A549 (cell line): Measurements from ENCODE around the gene FKBP4. TPM values are rescaled to one million over a fixed set of nuclear protein-coding genes. Genes with fewer than 3 reads are reported as not detected.

Experiments
- ATAC-seq, 2 experiments: fragments of 200-7000 bp in 1 of 2; fragments of >200 bp in 1 of 2; cut with Nextera tagmentation in 1 of 2; cut with Tn5 transposase in 1 of 2; 3 replicates each; pipeline versions ENCODE4 v1.8.0 to v1.9.1; 2018 to 2020; ENCODE audit warnings: mild to moderate bottlenecking in 1 of 2, moderate library complexity in 1 of 2
- CTCF ChIA-PET: fragments of 300-600 bp; sonication (Branson Sonifier 250); formaldehyde crosslinking; extraction: SDS; loops from one replicate; lab custom pipeline; 2021; ENCODE audit warnings: antibody characterized with exemption, inconsistent platforms; lab: Yijun Ruan, JAX
- POLR2A ChIA-PET: fragments of 350-600 bp; formaldehyde crosslinking; extraction: SDS; loops from one replicate; lab custom pipeline; 2021; ENCODE audit warnings: antibody characterized with exemption, inconsistent platforms; lab: Yijun Ruan, JAX
- DNase-seq, 2 experiments: peaks; one replicate each; pipeline versions ENCODE4 v3.0.0 to v3.0.0-alpha.2; 2011 to 2016; ENCODE audit warnings: low read depth in 1 of 2, low spot score in 1 of 2
- FAIRE-seq: peaks from 2 replicates; lab custom pipeline; 2011; peaks lifted over from hg19 to GRCh38; lab: Jason Lieb, UNC
- H3K27ac ChIP-seq, 2 experiments: fragments of >200 bp; sonication (Bioruptor Twin); formaldehyde crosslinking; 3 replicates each; pipeline ENCODE4 v1.5.1; 2016 to 2017
- H3K4me1 ChIP-seq: fragments of >200 bp; sonication (Bioruptor Twin); formaldehyde crosslinking; 3 replicates; pipeline ENCODE4 v1.6.1; 2016
- H3K4me2 ChIP-seq: fragments of >200 bp; sonication (Bioruptor Twin); formaldehyde crosslinking; 3 replicates; pipeline ENCODE4 v1.6.1; 2016
- H3K4me3 ChIP-seq: fragments of >200 bp; sonication (Bioruptor Twin); formaldehyde crosslinking; 3 replicates; pipeline ENCODE4 v1.5.1; 2016
- H3K9me3 ChIP-seq: fragments of >200 bp; sonication (Bioruptor Twin); formaldehyde crosslinking; 3 replicates; pipeline ENCODE4 v1.6.1; 2016
- BHLHE40 ChIP-seq: IDR thresholded peaks from 2 replicates; pipeline ENCODE4 v1.6.1; 2012; ENCODE audit warnings: low read depth, low read length, inconsistent platforms
- CBX2 ChIP-seq: fragments of 200-600 bp; sonication (generic); IDR thresholded peaks from 2 replicates; pipeline ENCODE4 v1.6.1; 2016; ENCODE audit warnings: low read depth, mild to moderate bottlenecking, borderline replicate concordance
- EHF ChIP-seq: fragments of 250-450 bp; sonication (Bioruptor Pico); IDR thresholded peaks from 2 replicates; pipeline ENCODE4 v1.5.0; 2020; ENCODE audit warnings: mild to moderate bottlenecking
- EP300 ChIP-seq, 2 experiments: fragments of >200 bp; sonication (Bioruptor Twin); formaldehyde crosslinking; IDR thresholded peaks; 2 replicates in 1 of 2; 3 replicates in 1 of 2; pipeline ENCODE4 v1.6.1; 2016 to 2017
- ESRRA ChIP-seq: fragments of 150-350 bp; IDR thresholded peaks from 2 replicates; pipeline ENCODE4 v1.6.1; 2014; ENCODE audit warnings: mild to moderate bottlenecking, low read length, borderline replicate concordance
- FOSB ChIP-seq: fragments of 250-450 bp; sonication (Bioruptor Pico); IDR thresholded peaks from 2 replicates; pipeline ENCODE4 v1.5.0; 2020; ENCODE audit warnings: mild to moderate bottlenecking, moderate library complexity
- GATA3 ChIP-seq: IDR thresholded peaks from 2 replicates; pipeline ENCODE4 v1.6.1; 2012; ENCODE audit warnings: borderline replicate concordance
- HDAC2 ChIP-seq: fragments of 200-600 bp; sonication (generic); IDR thresholded peaks from 2 replicates; pipeline ENCODE4 v1.6.1; 2016
- HEYL ChIP-seq: fragments of 250-450 bp; sonication (Bioruptor Pico); IDR thresholded peaks from 2 replicates; pipeline ENCODE4 v1.8.0; 2021; ENCODE audit warnings: mild to moderate bottlenecking, moderate library complexity
- HOXB5 ChIP-seq: fragments of 250-450 bp; sonication (Bioruptor Pico); IDR thresholded peaks from 2 replicates; pipeline ENCODE4 v1.5.0; 2020; ENCODE audit warnings: mild to moderate bottlenecking, moderate library complexity
- JUN ChIP-seq, 2 experiments: fragments of >200 bp; sonication (Bioruptor Twin); formaldehyde crosslinking; IDR thresholded peaks; 2 replicates in 1 of 2; 3 replicates in 1 of 2; pipeline ENCODE4 v1.6.1; 2016 to 2017
- MAZ ChIP-seq: fragments of 150-350 bp; IDR thresholded peaks from 2 replicates; pipeline ENCODE4 v1.6.1; 2014; ENCODE audit warnings: antibody characterized with exemption, low read depth, low read length, borderline replicate concordance
- MYC ChIP-seq: IDR thresholded peaks from 2 replicates; pipeline ENCODE4 v1.6.1; 2012; ENCODE audit warnings: mild to moderate bottlenecking, inconsistent platforms, low read length, improper control_type of control experiment, borderline replicate concordance
- PHF8 ChIP-seq: fragments of 200-600 bp; sonication (generic); IDR thresholded peaks from 2 replicates; pipeline ENCODE4 v1.6.1; 2016; ENCODE audit warnings: low read depth, mild to moderate bottlenecking, antibody characterized with exemption, moderate library complexity, borderline replicate concordance
- POLR2A ChIP-seq: IDR thresholded peaks from 2 replicates; pipeline ENCODE4 v1.6.1; 2012; ENCODE audit warnings: mild to moderate bottlenecking, low read length
- POLR2AphosphoS2 ChIP-seq: conservative IDR thresholded peaks from 2 replicates; pipeline ENCODE4 v1.6.1; 2012; ENCODE audit warnings: low read length, improper control_type of control experiment, inconsistent platforms
- RAD21 ChIP-seq, 2 experiments: fragments of >200 bp in 1 of 2; sonication (Bioruptor Twin) in 1 of 2; formaldehyde crosslinking in 1 of 2; IDR thresholded peaks in 1 of 2; conservative IDR thresholded peaks in 1 of 2; 2 replicates in 1 of 2; 3 replicates in 1 of 2; pipeline ENCODE4 v1.6.1; 2012 to 2018; ENCODE audit warnings: inconsistent platforms in 1 of 2
- RARB ChIP-seq: fragments of 250-450 bp; sonication (Bioruptor Pico); IDR thresholded peaks from 2 replicates; pipeline ENCODE4 v1.8.0; 2021; ENCODE audit warnings: mild to moderate bottlenecking, moderate library complexity
- RCOR1 ChIP-seq: fragments of 150-350 bp; IDR thresholded peaks from 2 replicates; pipeline ENCODE4 v1.6.1; 2014; ENCODE audit warnings: antibody characterized with exemption, low read length, low read depth
- SMC3 ChIP-seq: fragments of >200 bp; sonication (Bioruptor Twin); formaldehyde crosslinking; IDR thresholded peaks from 3 replicates; pipeline ENCODE4 v1.6.1; 2018; ENCODE audit warnings: inconsistent platforms
- TFCP2L1 ChIP-seq: fragments of 250-450 bp; sonication (Bioruptor Pico); IDR thresholded peaks from 2 replicates; pipeline ENCODE4 v1.5.0; 2021; ENCODE audit warnings: mild to moderate bottlenecking
- TP53 ChIP-seq: fragments of 250-450 bp; sonication (Bioruptor Pico); IDR thresholded peaks from 2 replicates; pipeline ENCODE4 v1.5.0; 2021; ENCODE audit warnings: mild to moderate bottlenecking, moderate library complexity
- ZFP36 ChIP-seq: fragments of 450-650 bp; IDR thresholded peaks from 2 replicates; pipeline ENCODE4 v1.6.1; 2014; ENCODE audit warnings: borderline replicate concordance; ENCODE audit not compliant: partially characterized antibody
- ZSCAN20 ChIP-seq: fragments of 250-450 bp; sonication (Bioruptor Pico); IDR thresholded peaks from 2 replicates; pipeline ENCODE4 v1.8.0; 2022; ENCODE audit warnings: mild to moderate bottlenecking, moderate library complexity
- WGBS: methylation state at CpG from one replicate; pipeline ENCODE4 v1.1.6; 2017; ENCODE audit errors: missing lambda C conversion rate; 5-methylcytosine and 5-hydroxymethylcytosine counted together
- polyA plus RNA-seq, 4 experiments: library from polyadenylated mRNA; depleted of rRNA in 3 of 4; stranded (reverse); fragments of >200 nt; fragmentation: RNase III in 1 of 4; extraction: RNeasy Plus Mini Kit Qiagen cat#74134 plus additional on column Dnase treatment in 1 of 4; gene quantifications; 2 replicates in 3 of 4; 3 replicates in 1 of 4; pipeline ENCODE4 v1.2.3, GENCODE V29; 2011 to 2017
- TF ChIP-seq, protein P1 (sequence below): fragments of 200-600 bp; sonication (generic); IDR thresholded peaks from 2 replicates; pipeline ENCODE4 v1.6.1; 2016; ENCODE audit warnings: antibody characterized with exemption, mild to moderate bottlenecking, moderate library complexity
- TF ChIP-seq, protein P2 (sequence below): fragments of >200 bp; sonication (Bioruptor Twin); formaldehyde crosslinking; IDR thresholded peaks from 3 replicates; pipeline ENCODE4 v1.6.1; 2016
- TF ChIP-seq, protein P3 (sequence below): IDR thresholded peaks from 2 replicates; pipeline ENCODE4 v1.6.1; 2012
- TF ChIP-seq, protein P4 (sequence below): IDR thresholded peaks from 2 replicates; pipeline ENCODE4 v1.6.1; 2012

FKBP4 gene
- polyA plus RNA-seq, 2 of the 4 experiments (the other 2 are of a cell fraction): 108 to 137 TPM

DNA sequence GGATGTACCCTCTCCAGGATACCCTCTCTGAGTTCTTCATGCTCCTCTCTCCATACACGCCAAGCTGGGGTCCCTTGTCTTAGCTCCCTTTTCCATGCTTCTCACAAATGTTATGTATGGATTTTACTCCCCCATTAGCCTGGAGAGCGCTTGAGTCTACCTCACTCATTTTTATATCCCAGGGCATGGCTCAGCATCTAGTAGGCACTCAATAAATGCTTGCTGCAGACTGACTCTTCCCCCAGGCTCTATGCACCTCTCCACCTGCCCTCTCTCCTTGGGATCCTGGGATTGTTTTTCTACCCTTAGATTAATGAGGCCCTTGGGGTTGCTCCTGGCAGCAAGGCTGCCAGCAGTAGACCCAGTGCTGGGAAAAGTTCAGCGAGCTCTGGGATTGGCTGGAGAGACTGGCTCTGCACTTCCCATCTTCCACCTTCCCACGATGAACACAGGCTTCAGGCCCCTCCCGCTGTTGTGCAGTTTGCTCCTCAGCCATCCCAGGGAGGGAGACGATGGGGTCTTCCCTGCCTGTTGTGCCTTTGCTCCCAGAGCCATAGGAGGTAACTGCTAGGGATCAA is 37.9 kb downstream of the FKBP4 start:
- H3K4me3 ChIP-seq: no peak overlapping the region
- DNase-seq: no peak
- TF ChIP-seq TP53 (CRISPR knock-in tag): no peak
- TF ChIP-seq, protein P1, sequence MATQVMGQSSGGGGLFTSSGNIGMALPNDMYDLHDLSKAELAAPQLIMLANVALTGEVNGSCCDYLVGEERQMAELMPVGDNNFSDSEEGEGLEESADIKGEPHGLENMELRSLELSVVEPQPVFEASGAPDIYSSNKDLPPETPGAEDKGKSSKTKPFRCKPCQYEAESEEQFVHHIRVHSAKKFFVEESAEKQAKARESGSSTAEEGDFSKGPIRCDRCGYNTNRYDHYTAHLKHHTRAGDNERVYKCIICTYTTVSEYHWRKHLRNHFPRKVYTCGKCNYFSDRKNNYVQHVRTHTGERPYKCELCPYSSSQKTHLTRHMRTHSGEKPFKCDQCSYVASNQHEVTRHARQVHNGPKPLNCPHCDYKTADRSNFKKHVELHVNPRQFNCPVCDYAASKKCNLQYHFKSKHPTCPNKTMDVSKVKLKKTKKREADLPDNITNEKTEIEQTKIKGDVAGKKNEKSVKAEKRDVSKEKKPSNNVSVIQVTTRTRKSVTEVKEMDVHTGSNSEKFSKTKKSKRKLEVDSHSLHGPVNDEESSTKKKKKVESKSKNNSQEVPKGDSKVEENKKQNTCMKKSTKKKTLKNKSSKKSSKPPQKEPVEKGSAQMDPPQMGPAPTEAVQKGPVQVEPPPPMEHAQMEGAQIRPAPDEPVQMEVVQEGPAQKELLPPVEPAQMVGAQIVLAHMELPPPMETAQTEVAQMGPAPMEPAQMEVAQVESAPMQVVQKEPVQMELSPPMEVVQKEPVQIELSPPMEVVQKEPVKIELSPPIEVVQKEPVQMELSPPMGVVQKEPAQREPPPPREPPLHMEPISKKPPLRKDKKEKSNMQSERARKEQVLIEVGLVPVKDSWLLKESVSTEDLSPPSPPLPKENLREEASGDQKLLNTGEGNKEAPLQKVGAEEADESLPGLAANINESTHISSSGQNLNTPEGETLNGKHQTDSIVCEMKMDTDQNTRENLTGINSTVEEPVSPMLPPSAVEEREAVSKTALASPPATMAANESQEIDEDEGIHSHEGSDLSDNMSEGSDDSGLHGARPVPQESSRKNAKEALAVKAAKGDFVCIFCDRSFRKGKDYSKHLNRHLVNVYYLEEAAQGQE: no peak
- TF ChIP-seq MYC: no peak
- no peak for TF ChIP-seq ESRRA
- no peak for TF ChIP-seq TFCP2L1 (CRISPR knock-in tag)
- TF ChIP-seq BHLHE40: no peak
- TF ChIP-seq ZSCAN20 (CRISPR knock-in tag): no peak
- no peak for TF ChIP-seq SMC3
- no peak for TF ChIP-seq RAD21 (conservative IDR thresholded peaks at IDR 0.05 in 1 of 2, IDR thresholded peaks at IDR 0.05 in 1 of 2)
- TF ChIP-seq, all 56 proteins: peak for 0
- WGBS: 86% methylated on average over 6 of the region's 6 CpGs
- no peak overlapping the region for H3K27ac ChIP-seq
- ATAC-seq (no peak), FAIRE-seq (no peak)
- ChIA-PET CTCF (interaction anchor here (1.7 to 3.1 kb wide), 3 partner anchors 19 to 201 kb away, joined by 3 to 12 read pairs (median 6); no protein-coding TSS in a partner anchor), POLR2A (no interaction called here)
- no peaks in the 10 kb centered on the region for H3K9me3 ChIP-seq
- H3K4me2 ChIP-seq: no peak overlapping the region
- H3K4me1 ChIP-seq: no peaks in the 10 kb centered on the region

DNA sequence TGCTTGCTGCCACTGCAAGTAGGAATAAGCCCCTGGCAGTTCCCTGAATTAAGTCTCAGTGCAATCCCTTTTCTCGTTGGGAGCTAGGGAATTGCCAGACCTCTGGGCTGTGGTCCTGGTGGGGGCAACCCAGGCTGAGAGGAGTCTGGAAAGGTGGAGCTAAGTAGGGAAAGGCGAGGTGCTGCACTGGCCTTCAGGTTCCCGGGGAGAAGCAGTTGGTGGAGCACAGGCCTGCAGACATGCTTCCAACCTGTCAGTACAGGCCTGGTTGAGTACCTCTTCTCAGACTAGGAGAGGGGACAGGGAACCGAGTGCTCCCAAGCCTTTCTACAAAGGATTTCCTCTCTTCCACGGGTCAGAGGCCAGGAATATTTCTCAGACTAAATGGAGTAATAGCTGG is 38.6 kb downstream of the FKBP4 start:
- Histone ChIP-seq H3K9me3 (no peaks in the 10 kb centered on the region), H3K27ac (no peak overlapping the region), H3K4me2 (no peak overlapping the region), H3K4me1 (no peaks in the 10 kb centered on the region), H3K4me3 (no peak overlapping the region)
- POLR2A ChIA-PET: no interaction called here
- no peak for TF ChIP-seq ESRRA
- TF ChIP-seq, protein P2, sequence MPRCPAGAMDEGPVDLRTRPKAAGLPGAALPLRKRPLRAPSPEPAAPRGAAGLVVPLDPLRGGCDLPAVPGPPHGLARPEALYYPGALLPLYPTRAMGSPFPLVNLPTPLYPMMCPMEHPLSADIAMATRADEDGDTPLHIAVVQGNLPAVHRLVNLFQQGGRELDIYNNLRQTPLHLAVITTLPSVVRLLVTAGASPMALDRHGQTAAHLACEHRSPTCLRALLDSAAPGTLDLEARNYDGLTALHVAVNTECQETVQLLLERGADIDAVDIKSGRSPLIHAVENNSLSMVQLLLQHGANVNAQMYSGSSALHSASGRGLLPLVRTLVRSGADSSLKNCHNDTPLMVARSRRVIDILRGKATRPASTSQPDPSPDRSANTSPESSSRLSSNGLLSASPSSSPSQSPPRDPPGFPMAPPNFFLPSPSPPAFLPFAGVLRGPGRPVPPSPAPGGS: no peak
- TF ChIP-seq, protein P3, sequence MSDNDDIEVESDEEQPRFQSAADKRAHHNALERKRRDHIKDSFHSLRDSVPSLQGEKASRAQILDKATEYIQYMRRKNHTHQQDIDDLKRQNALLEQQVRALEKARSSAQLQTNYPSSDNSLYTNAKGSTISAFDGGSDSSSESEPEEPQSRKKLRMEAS: no peak
- no peak for TF ChIP-seq HEYL (CRISPR knock-in tag)
- TF ChIP-seq EP300 (IDR thresholded peaks at IDR 0.05): no peak
- no peak for TF ChIP-seq RCOR1
- no peak for TF ChIP-seq FOSB (CRISPR knock-in tag)
- TF ChIP-seq, protein P4, sequence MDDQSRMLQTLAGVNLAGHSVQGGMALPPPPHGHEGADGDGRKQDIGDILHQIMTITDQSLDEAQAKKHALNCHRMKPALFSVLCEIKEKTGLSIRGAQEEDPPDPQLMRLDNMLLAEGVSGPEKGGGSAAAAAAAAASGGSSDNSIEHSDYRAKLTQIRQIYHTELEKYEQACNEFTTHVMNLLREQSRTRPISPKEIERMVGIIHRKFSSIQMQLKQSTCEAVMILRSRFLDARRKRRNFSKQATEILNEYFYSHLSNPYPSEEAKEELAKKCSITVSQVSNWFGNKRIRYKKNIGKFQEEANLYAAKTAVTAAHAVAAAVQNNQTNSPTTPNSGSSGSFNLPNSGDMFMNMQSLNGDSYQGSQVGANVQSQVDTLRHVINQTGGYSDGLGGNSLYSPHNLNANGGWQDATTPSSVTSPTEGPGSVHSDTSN: no peak
- WGBS: 71% methylated on average over 5 of the region's 5 CpGs
- ATAC-seq (peak; percentile 16 to 33; a peak in 1 of 6 replicates), DNase-seq (no peak), FAIRE-seq (no peak)
- CTCF ChIA-PET: interaction anchor here (1.0 to 3.1 kb wide), 5 partner anchors 11 to 201 kb away, joined by 3 to 12 read pairs (median 3); no protein-coding TSS in a partner anchor

DNA sequence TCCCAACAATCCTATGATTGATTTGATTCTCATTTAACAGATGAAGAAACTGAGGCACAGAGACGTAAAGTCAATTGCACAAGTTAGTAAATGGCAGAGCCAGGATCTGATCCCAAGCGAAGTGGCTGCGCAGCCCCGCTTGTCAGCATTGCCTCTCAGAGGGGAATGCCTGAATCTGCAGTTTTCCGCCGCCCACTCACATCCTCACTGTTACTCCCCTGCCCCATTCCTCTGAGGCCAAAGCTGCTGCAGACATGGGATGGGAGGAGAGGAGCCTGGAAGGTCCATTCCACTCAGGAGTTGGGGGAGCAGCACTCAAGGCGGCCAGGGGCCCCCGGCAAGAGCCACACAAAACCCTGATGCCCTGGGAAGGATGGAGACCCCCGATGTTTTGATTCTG is 39.0 kb downstream of the FKBP4 start:
- ChIA-PET POLR2A (no interaction called here), CTCF (interaction anchor here (1.0 to 3.1 kb wide), 5 partner anchors 11 to 200 kb away, joined by 3 to 12 read pairs (median 3); no protein-coding TSS in a partner anchor)
- no peak overlapping the region for H3K4me2 ChIP-seq
- H3K27ac ChIP-seq: no peak overlapping the region
- no peaks in the 10 kb centered on the region for H3K4me1 ChIP-seq
- no peak overlapping the region for H3K4me3 ChIP-seq
- WGBS: 79% methylated on average over 9 of the region's 9 CpGs
- H3K9me3 ChIP-seq: no peaks in the 10 kb centered on the region
- TF ChIP-seq PHF8: no peak
- TF ChIP-seq HEYL (CRISPR knock-in tag): no peak
- TF ChIP-seq JUN (IDR thresholded peaks at IDR 0.05): no peak
- no peak for TF ChIP-seq RARB (CRISPR knock-in tag)
- TF ChIP-seq CBX2: no peak
- TF ChIP-seq POLR2A: no peak
- no peak for TF ChIP-seq POLR2AphosphoS2
- no peak for TF ChIP-seq ZFP36
- TF ChIP-seq GATA3: no peak
- no peak for TF ChIP-seq EHF (CRISPR knock-in tag)
- TF ChIP-seq HDAC2: no peak
- no peak for TF ChIP-seq HOXB5 (CRISPR knock-in tag)
- TF ChIP-seq, protein P4: no peak
- no peak for TF ChIP-seq MAZ
- FAIRE-seq (no peak), ATAC-seq (no peak), DNase-seq (no peak)
